ENCODE measurements around the gene SEMA4B. TPM values are rescaled to one million over a fixed set of nuclear protein-coding genes. Genes with fewer than 3 reads are reported as not detected.

Gene SEMA4B
- polyA plus RNA-seq, 1 experiment = 13.5 TPM

- CTCF ChIA-PET = no interaction called here
- no peak overlapping the region for H3K4me3 ChIP-seq (ENCODE audit: low read depth, low read length)
- no peak for TF ChIP-seq CTCF (IDR thresholded peaks at IDR 0.05; ENCODE audit: low read depth, low read length)
- no peaks in the 10 kb centered on the region for H3K27me3 ChIP-seq (ENCODE audit: control insufficient read depth, insufficient read depth, low read length)
- DNase-seq (ENCODE audit: low read depth, low spot score) = peak; percentile 84
- H3K27ac ChIP-seq (ENCODE audit: low read depth, low read length) = peak overlapping the region; percentile 58
- POLR2A ChIA-PET = interaction anchor here (1.0 kb wide), 1 partner anchor 79 kb away, joined by 4 read pairs; the partner anchor contains the start of genes CIB1 and GDPGP1
- H3K9me3 ChIP-seq (ENCODE audit: control insufficient read depth, insufficient read depth, low read length) = no peaks in the 10 kb centered on the region
Observed at GRCh38 chr15:90154861-90155626, 46.1 kb upstream of the SEMA4B start.

GRCh38 chr15:90159213-90159612 is 41.9 kb upstream of the SEMA4B start:
- H3K27me3 ChIP-seq (ENCODE audit: control insufficient read depth, insufficient read depth, low read length) = no peaks in the 10 kb centered on the region
- DNase-seq (ENCODE audit: low read depth, low spot score) = no peak
- H3K27ac ChIP-seq (ENCODE audit: low read depth, low read length) = no peak overlapping the region
- no peaks in the 10 kb centered on the region for H3K9me3 ChIP-seq (ENCODE audit: control insufficient read depth, insufficient read depth, low read length)
- no peak for TF ChIP-seq CTCF (IDR thresholded peaks at IDR 0.05; ENCODE audit: low read depth, low read length)
- POLR2A ChIA-PET = no interaction called here
- CTCF ChIA-PET = no interaction called here
- H3K4me3 ChIP-seq (ENCODE audit: low read depth, low read length) = no peak overlapping the region

- ChIA-PET POLR2A (no interaction called here), CTCF (interaction anchor here (3.6 kb wide), 1 partner anchor 60 kb away, joined by 18 read pairs; no protein-coding TSS in a partner anchor)
- Histone ChIP-seq H3K9me3 (ENCODE audit: control insufficient read depth, insufficient read depth, low read length) (no peaks in the 10 kb centered on the region), H3K27me3 (ENCODE audit: control insufficient read depth, insufficient read depth, low read length) (no peaks in the 10 kb centered on the region), H3K27ac (ENCODE audit: low read depth, low read length) (no peak overlapping the region), H3K4me3 (ENCODE audit: low read depth, low read length) (no peak overlapping the region)
- DNase-seq (ENCODE audit: low read depth, low spot score) = no peak
- TF ChIP-seq CTCF (IDR thresholded peaks at IDR 0.05; ENCODE audit: low read depth, low read length) = no peak
Observed at GRCh38 chr15:90160781-90161727, 40.1 kb upstream of the SEMA4B start.

GRCh38 chr15:90161950-90162361 is 39.2 kb upstream of the SEMA4B start:
- ChIA-PET POLR2A (no interaction called here), CTCF (interaction anchor here (1.5 to 3.6 kb wide), 2 partner anchors 59 to 131 kb away, joined by 4 to 18 read pairs; no protein-coding TSS in a partner anchor)
- H3K4me3 ChIP-seq (ENCODE audit: low read depth, low read length) = no peak overlapping the region
- H3K27ac ChIP-seq (ENCODE audit: low read depth, low read length) = no peak overlapping the region
- no peak for TF ChIP-seq CTCF (IDR thresholded peaks at IDR 0.05; ENCODE audit: low read depth, low read length)
- no peak for DNase-seq (ENCODE audit: low read depth, low spot score)
- no peaks in the 10 kb centered on the region for H3K27me3 ChIP-seq (ENCODE audit: control insufficient read depth, insufficient read depth, low read length)
- no peaks in the 10 kb centered on the region for H3K9me3 ChIP-seq (ENCODE audit: control insufficient read depth, insufficient read depth, low read length)
